ENCODE results near the gene UPP2.

DNA sequence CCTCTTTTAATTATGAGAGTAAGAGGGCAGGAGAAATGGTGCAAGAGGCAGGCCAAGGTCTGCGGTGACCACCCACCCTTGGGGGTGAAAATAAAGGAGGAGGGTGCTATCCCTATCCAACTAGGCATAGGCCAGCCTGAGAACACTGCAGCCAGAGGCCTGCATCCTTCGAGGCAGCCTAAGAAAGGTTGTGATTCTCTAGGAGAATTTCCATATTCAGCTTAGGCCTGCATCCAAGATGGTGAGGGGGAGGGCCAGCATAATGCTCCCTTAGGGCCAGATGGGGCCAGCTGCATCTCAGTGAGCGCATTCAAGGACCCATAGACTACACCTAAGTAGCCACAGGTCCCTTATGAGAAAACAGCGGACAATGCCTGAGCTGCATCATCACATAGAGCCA lies 3.5 kb upstream of the UPP2 start:
- TF ChIP-seq, protein P1, sequence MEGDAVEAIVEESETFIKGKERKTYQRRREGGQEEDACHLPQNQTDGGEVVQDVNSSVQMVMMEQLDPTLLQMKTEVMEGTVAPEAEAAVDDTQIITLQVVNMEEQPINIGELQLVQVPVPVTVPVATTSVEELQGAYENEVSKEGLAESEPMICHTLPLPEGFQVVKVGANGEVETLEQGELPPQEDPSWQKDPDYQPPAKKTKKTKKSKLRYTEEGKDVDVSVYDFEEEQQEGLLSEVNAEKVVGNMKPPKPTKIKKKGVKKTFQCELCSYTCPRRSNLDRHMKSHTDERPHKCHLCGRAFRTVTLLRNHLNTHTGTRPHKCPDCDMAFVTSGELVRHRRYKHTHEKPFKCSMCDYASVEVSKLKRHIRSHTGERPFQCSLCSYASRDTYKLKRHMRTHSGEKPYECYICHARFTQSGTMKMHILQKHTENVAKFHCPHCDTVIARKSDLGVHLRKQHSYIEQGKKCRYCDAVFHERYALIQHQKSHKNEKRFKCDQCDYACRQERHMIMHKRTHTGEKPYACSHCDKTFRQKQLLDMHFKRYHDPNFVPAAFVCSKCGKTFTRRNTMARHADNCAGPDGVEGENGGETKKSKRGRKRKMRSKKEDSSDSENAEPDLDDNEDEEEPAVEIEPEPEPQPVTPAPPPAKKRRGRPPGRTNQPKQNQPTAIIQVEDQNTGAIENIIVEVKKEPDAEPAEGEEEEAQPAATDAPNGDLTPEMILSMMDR (conservative IDR thresholded peaks at IDR 0.05; ENCODE audit: low read length) = no peak
- TF ChIP-seq EZH2phosphoT487 (IDR thresholded peaks at IDR 0.05; ENCODE audit: borderline replicate concordance) = no peak

All from Loucy (cell line).